Central memory CD8-positive, alpha-beta T cell (primary cell): Measurements from ENCODE around the gene AFP.

Experiments
- ATAC-seq: fragments of 150-1000 bp; cut with Tn5 transposase; replicated peaks from 2 replicates; pipeline ENCODE4 v1.10.0; 2022; ENCODE audit warnings: mild to moderate bottlenecking, moderate FRiP score, moderate number of reproducible peaks; ENCODE audit not compliant: poor library complexity, severe bottlenecking; ENCODE audit errors: extremely low read depth
- DNase-seq, 2 donors: peaks; one replicate each; pipeline ENCODE4 v3.0.0; 2021; ENCODE audit warnings: low spot score in 2 of 2
- H3K27ac Mint-ChIP-seq: one replicate; pipeline ENCODE4 v1.8.0; 2022; ENCODE audit warnings: low read depth, mild to moderate bottlenecking, moderate library complexity, mixed read lengths
- H3K27me3 Mint-ChIP-seq: one replicate; pipeline ENCODE4 v1.8.0; 2022; ENCODE audit warnings: mixed read lengths
- H3K36me3 Mint-ChIP-seq: one replicate; pipeline ENCODE4 v1.8.0; 2022; ENCODE audit warnings: mild to moderate bottlenecking, moderate library complexity, mixed read lengths; ENCODE audit not compliant: insufficient read depth
- H3K4me1 Mint-ChIP-seq: one replicate; pipeline ENCODE4 v1.8.0; 2022; ENCODE audit warnings: mixed read lengths
- H3K4me3 Mint-ChIP-seq: one replicate; pipeline ENCODE4 v1.8.0; 2022; ENCODE audit warnings: mild to moderate bottlenecking, moderate library complexity, mixed read lengths
- H3K9me3 Mint-ChIP-seq: one replicate; pipeline ENCODE4 v1.8.0; 2022; ENCODE audit warnings: mixed read lengths

The AFP gene

GRCh38 chr4:73447671-73448070 lies 11.7 kb downstream of the AFP start:
- no peaks in the 10 kb centered on the region for H3K36me3 Mint-ChIP-seq
- H3K4me1 Mint-ChIP-seq = no peaks in the 10 kb centered on the region
- no peak overlapping the region for H3K4me3 Mint-ChIP-seq
- no peak for DNase-seq
- no peak overlapping the region for H3K27ac Mint-ChIP-seq
- H3K27me3 Mint-ChIP-seq = no peaks in the 10 kb centered on the region
- H3K9me3 Mint-ChIP-seq = no peaks in the 10 kb centered on the region
- no peak for ATAC-seq

DNA sequence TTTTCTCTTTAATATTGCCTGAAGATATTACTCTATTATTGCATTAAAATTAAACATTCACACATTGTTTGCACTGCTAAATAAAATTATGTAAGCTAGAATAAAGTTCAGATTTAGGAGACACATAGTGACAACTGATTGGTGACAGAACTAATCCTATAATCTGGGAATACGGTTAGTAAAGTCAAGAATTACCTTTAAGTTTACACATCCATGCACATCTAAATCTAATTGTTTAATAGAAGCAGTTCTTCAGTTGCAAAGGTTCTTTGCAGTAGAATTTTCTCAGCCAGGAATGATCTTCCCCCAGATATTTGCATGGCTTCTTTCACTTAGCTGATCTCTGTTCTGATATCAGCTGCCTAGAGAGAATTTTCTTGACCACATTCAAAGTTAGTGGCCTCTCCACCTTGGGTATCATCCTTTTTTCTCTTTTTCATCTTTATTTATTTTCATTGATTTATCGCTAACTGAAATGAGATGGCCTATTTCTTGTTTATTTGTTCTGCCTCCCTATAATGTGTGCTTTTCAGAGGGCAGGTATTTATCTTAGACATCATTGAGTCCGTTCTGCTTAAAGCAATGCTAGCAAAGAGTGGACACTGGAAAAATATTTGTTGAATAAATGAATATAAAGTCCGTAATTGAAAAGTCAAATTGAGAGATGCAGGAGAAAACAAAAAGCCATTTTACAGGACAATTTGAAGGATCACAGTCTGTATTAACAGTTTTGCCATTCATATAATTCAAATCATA lies 12.6 kb downstream of the AFP start:
- peaks cover 5% of the 10 kb centered on the region for H3K9me3 Mint-ChIP-seq
- no peak overlapping the region for H3K4me3 Mint-ChIP-seq
- no peaks in the 10 kb centered on the region for H3K36me3 Mint-ChIP-seq

GRCh38 chr4:73450398-73451004 lies 14.5 kb downstream of the AFP start:
- H3K4me1 Mint-ChIP-seq = no peaks in the 10 kb centered on the region

More for the DNA sequence above, 12.6 kb downstream of the AFP start:
- H3K4me1 Mint-ChIP-seq = no peaks in the 10 kb centered on the region
- ATAC-seq (no peak), DNase-seq (no peak)
- H3K27me3 Mint-ChIP-seq = no peaks in the 10 kb centered on the region
- no peak overlapping the region for H3K27ac Mint-ChIP-seq

DNA sequence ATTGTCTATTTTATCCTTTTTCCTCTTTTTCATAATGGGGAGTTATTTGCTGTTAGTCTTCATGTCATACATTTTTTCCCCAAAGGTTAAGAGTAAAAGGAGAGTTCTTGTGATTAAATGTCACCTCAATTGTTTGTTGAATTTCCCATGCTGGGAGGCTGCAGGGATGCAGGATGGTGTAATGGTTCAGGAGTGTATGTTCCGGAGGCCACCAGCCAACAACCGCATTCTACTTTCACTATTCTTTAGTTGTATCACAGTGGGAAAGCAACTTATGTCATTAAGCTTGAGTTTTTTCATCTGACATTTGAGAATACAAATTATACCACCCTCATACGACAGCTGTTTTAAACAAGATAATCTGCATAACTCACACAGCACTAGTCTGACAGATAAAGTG lies 15.4 kb downstream of the AFP start:
- DNase-seq (no peak), ATAC-seq (no peak)
- H3K4me3 Mint-ChIP-seq = no peak overlapping the region
- no peaks in the 10 kb centered on the region for H3K36me3 Mint-ChIP-seq
- H3K9me3 Mint-ChIP-seq = peaks cover 5% of the 10 kb centered on the region
- no peak overlapping the region for H3K27ac Mint-ChIP-seq
- no peaks in the 10 kb centered on the region for H3K27me3 Mint-ChIP-seq
- H3K4me1 Mint-ChIP-seq = no peaks in the 10 kb centered on the region

More at GRCh38 chr4:73450398-73451004, 14.5 kb downstream of the AFP start:
- ATAC-seq (no peak), DNase-seq (no peak)
- no peak overlapping the region for H3K27ac Mint-ChIP-seq
- H3K4me3 Mint-ChIP-seq = no peak overlapping the region
- no peaks in the 10 kb centered on the region for H3K36me3 Mint-ChIP-seq
- H3K9me3 Mint-ChIP-seq = peaks cover 5% of the 10 kb centered on the region
- H3K27me3 Mint-ChIP-seq = no peaks in the 10 kb centered on the region

DNA sequence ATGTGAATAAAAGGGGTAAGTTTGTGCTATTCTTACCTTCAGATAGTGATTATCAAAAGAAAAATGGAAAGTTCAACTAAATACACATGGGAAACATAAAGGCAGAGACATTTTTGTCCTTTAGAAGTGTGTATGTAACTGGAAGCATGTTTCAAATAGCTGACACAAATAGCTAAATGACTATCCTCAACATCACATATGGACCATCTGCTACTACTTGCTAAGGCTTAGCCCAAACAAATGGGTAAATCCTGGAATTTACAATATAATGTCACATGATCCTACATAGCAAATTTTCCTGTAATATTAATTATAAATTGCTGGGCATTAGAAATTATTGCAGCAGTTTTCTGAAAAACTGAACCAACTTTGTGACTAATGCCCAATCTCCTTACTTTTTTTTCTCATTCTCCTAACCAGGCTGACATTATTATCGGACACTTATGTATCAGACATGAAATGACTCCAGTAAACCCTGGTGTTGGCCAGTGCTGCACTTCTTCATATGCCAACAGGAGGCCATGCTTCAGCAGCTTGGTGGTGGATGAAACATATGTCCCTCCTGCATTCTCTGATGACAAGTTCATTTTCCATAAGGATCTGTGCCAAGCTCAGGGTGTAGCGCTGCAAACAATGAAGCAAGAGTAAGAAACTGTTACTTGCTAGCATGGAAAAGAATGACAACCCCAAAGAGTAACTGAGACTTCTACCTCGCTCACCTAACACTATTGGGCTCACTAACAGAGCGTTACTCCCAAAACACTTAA lies 16.1 kb downstream of the AFP start:
- no peaks in the 10 kb centered on the region for H3K4me1 Mint-ChIP-seq

GRCh38 chr4:73452953-73453700 lies 17.1 kb downstream of the AFP start:
- no peak overlapping the region for H3K27ac Mint-ChIP-seq
- H3K36me3 Mint-ChIP-seq = no peaks in the 10 kb centered on the region
- no peak overlapping the region for H3K4me3 Mint-ChIP-seq
- H3K4me1 Mint-ChIP-seq = no peaks in the 10 kb centered on the region
- no peaks in the 10 kb centered on the region for H3K27me3 Mint-ChIP-seq
- peaks cover 5% of the 10 kb centered on the region for H3K9me3 Mint-ChIP-seq
- no peak for DNase-seq
- no peak for ATAC-seq

More for the DNA sequence above, 16.1 kb downstream of the AFP start:
- Mint-ChIP-seq H3K4me3 (no peak overlapping the region), H3K27me3 (no peaks in the 10 kb centered on the region), H3K9me3 (peaks cover 5% of the 10 kb centered on the region), H3K36me3 (no peaks in the 10 kb centered on the region), H3K27ac (no peak overlapping the region)
- DNase-seq (no peak), ATAC-seq (no peak)

GRCh38 chr4:73453701-73454005 lies 17.6 kb downstream of the AFP start:
- no peaks in the 10 kb centered on the region for H3K36me3 Mint-ChIP-seq
- no peaks in the 10 kb centered on the region for H3K27me3 Mint-ChIP-seq
- H3K9me3 Mint-ChIP-seq = peaks cover 5% of the 10 kb centered on the region
- no peaks in the 10 kb centered on the region for H3K4me1 Mint-ChIP-seq
- no peak overlapping the region for H3K4me3 Mint-ChIP-seq
- DNase-seq (no peak), ATAC-seq (no peak)
- H3K27ac Mint-ChIP-seq = no peak overlapping the region

DNA sequence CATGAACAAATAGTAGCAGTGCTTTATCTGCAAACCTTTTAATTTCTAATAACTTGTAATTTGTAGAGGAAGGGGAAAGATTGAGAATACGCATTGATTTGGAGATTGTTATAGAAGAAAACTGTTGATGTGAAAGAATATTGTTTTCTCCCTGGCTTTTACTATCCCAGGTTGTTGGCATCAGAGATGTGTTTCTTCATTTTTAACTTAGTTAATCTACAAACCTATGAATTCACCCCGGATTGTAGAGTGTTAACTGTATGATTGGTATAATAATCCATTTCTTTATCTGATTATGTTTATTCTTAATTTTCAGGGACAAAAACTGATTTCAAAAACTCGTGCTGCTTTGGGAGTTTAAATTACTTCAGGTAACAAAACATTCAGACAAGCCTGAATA lies 18.9 kb downstream of the AFP start:
- no peaks in the 10 kb centered on the region for H3K27me3 Mint-ChIP-seq

DNA sequence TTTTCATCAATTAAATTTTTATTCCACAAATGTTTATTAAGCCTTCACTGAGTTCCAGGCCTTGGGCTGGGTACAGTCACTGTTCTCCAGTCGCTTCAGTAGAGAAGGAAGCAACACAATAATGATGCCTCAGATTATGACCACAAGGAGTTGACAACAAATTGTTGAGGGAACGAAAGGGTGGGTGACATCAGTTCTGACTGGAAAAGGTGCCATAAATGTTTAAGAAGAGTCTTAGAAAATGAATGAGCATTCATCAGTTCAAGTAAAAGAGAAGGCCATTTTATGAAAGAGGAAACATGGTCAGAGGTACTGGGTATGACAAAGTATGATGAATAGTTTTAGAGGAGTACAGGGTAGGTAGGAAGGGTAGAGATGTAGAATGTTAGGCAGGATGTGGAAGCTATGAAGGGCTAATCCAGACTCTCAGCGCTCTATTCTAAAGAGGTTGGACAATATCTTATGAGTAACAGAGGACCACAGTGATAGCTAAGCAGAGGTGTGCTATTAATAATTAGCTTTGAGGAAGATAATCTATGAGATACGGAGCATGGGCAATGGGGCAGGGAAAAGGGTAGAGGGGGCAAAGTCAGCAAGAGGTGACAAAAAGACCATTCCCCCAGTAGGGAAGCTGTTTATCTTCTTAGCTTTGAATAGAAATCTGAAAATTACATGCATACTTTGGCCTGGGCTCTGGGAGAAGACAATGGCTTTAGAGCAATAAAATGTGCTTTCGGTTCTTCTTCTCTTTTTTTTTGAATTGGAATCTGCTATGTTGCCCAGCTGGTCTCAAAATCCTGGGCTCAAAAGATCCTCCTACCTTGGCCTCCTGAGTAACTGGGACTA lies 20.4 kb downstream of the AFP start:
- no peaks in the 10 kb centered on the region for H3K36me3 Mint-ChIP-seq
- no peak overlapping the region for H3K27ac Mint-ChIP-seq
- H3K4me3 Mint-ChIP-seq = no peak overlapping the region
- H3K9me3 Mint-ChIP-seq = peaks cover 5% of the 10 kb centered on the region
- H3K27me3 Mint-ChIP-seq = no peaks in the 10 kb centered on the region
- no peak for ATAC-seq
- no peaks in the 10 kb centered on the region for H3K4me1 Mint-ChIP-seq
- no peak for DNase-seq

More for the DNA sequence above, 18.9 kb downstream of the AFP start:
- no peak for ATAC-seq
- Mint-ChIP-seq H3K27ac (no peak overlapping the region), H3K36me3 (no peaks in the 10 kb centered on the region), H3K9me3 (peaks cover 5% of the 10 kb centered on the region), H3K4me3 (no peak overlapping the region), H3K4me1 (no peaks in the 10 kb centered on the region)
- DNase-seq = no peak

- no peak for DNase-seq
- no peaks in the 10 kb centered on the region for H3K4me1 Mint-ChIP-seq
- no peaks in the 10 kb centered on the region for H3K27me3 Mint-ChIP-seq
- no peak overlapping the region for H3K27ac Mint-ChIP-seq
- H3K4me3 Mint-ChIP-seq = no peak overlapping the region
- ATAC-seq = no peak
- peaks cover under 1% of the 10 kb centered on the region for H3K9me3 Mint-ChIP-seq
- no peaks in the 10 kb centered on the region for H3K36me3 Mint-ChIP-seq
These were observed 22.4 kb downstream of the AFP start for GRCh38 chr4:73458184-73459047.

- Mint-ChIP-seq H3K36me3 (no peaks in the 10 kb centered on the region), H3K4me3 (no peak overlapping the region), H3K27me3 (no peaks in the 10 kb centered on the region), H3K9me3 (no peaks in the 10 kb centered on the region), H3K27ac (no peak overlapping the region), H3K4me1 (no peaks in the 10 kb centered on the region)
- DNase-seq (no peak), ATAC-seq (no peak)
These were observed 23.0 kb downstream of the AFP start for GRCh38 chr4:73459048-73459421.
